Measurements from ENCODE around the gene OR13C4.
"Not testable (repeated sequence)": the region's sequence is repeated elsewhere in the genome, so short reads cannot be mapped to it uniquely, and the experiment has no call there.

The OR13C4 gene

DNA sequence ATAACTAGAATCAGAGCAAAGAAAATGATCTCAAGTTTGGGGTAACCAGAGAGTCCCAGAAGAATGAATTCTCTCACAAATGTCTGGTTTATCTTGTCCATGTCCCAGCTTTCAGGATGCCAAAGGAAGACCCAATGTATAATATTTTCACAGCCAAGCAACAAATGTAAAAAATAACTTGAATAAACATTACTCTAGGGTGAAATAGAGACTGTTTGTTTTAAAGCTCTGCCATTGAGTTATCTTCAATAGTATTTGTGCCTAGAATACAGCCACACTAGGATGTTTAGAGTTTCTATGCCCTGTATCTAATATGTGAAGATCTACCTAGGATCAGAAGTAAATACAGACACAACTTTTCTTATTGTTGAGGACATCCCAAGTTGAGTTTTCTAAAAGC is at the start of gene OR13C4:
TSS of gene OR13C4 (minus strand) at position 101 of the 400 bp plus-strand sequence. CDS start at position 101, 0 bp downstream.
- DNase-seq (ENCODE audit: low read depth in 2 of 2), result no peak

DNA sequence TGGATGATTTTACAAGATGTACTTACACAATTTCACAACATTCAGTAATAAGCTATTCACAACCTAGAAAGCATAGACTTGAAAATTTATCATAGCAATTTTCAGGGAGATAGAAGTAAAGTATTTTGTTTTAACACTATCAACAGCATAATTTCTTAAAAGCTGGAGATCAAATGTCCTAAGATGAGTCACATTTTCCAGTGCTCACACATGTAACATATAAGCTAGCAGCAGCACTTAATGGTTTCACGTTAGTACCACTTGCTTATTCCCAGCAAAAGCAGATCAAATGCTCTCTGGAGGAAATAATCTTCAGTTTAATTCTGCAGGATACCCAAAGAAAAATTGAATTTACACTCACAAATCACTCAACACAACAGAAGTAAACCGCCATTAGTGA is 48.4 kb upstream of the OR13C4 start:
- DNase-seq (ENCODE audit: low read depth in 2 of 2), result no peak

DNA sequence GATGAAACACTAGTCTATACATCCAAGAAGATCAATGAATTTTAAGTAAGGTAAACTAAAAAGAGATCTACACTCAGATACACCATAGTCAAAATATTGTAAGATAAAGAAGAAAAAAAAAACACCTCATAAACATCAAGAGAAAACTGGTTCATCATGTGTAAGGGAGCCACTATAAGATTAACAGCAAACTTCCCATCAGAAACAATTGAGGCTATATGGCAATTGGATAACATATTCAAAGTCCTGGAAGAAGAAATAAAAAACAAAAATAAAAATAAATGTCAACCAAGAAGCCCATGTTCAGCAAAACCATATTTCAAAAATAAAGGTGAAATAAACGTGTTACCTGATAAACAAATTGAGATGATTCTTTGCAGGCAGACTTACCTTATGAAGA is 45.6 kb upstream of the OR13C4 start:
- no peak for DNase-seq (ENCODE audit: low read depth in 2 of 2)

DNA sequence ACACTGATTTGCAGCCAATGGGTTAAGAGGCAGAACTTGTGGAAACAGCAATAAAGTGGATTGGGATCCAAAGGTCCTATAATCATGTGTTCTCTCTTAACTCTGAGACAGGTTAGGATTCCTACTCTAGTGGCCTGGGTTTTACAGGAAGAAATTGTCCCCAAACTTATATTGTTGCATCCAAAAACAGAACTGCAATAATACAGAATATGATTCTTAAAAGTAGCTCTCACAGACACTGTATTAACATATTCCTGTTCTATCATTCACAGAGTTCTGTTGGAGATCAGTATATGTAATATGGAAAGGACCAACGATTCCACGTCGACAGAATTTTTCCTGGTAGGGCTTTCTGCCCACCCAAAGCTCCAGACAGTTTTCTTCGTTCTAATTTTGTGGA is 41.9 kb upstream of the OR13C4 start, which contains the start of gene OR13C8:
TSS of gene OR13C8 (plus strand) at position 301 of the 400 bp plus-strand sequence. CDS start at position 301, 0 bp downstream.
- DNase-seq (ENCODE audit: low read depth in 2 of 2), result no peak

DNA sequence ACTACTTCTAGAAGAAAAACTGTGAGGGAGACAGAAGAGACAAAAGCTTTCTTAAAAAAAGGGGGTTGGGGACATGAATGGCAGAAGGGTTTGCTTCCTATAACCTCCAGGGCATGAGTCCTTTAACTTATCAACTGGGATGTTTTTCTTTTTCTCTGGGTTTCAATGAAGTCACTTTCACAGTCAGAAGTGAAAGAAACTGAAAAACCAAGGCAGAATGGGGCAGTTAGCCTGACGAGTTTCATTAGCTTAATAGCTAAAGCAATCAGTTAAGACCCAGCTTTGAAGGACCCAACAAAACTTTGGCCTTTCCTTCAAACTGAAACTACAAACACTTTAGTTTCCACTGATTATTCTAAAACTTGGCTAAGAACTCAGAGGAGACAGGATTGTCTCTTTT is 37.3 kb upstream of the OR13C4 start:
- no peak for DNase-seq (ENCODE audit: low read depth in 2 of 2)

DNA sequence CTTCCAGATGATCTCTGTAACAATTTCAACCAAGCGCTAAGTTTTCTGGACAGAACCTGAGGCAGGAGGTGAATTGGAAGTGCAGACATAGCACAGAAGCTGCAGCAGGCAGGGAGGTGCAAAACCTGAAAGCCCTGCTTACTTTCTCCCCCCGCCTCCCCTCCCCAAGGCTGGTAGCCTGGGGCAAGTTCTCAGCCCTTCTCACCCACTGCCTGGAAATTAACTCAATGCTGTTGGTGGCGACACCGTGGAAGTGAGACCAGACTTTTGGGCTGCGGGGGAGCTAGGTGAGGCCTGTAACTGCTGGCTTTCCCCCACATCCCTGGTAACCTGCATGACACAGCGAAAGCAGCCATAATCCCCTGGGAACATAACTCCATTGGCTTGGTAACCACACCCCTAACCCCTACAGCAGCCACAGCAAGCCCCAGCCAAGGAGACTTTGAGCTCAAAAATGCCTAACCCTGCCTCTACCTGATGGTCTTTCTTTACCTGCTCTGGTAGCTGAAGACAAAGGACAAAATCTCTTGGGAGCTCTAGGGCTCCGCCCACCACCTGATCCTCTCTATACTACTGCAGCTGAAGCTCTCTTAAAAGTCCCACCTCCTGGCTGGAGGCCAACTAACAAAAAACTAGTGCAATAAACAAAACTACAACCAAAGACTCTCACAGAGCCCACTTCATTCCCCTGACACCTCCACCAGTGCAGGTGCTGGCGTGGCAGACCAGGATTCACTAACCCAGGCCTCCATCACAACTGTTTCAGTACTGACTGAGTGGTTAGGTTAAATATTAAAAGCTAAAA is 30.0 kb upstream of the OR13C4 start:
- DNase-seq (ENCODE audit: low read depth in 2 of 2), result no peak

GRCh38 chr9:104555521-104555920 is 28.5 kb upstream of the OR13C4 start:
- DNase-seq (ENCODE audit: low read depth in 2 of 2), result no peak

DNA sequence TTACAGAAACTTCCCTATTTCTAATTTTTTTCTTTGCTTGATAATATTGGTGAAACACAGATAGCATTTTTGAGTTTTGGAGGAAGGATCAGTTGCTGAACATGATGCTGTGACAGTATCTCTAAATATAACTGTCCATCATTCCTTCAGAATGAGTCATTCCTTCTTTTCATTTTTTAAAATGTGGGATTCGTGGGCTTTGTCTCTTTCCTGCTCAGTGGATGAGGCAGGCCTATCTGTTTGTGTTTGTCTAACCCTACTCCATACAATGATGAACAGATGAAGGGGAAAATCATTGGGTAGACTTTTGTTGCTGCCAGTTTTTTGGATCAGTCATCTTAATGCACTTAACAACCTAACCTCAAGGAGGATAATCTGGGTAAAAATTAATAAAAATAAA is 26.3 kb upstream of the OR13C4 start:
- no peak for DNase-seq (ENCODE audit: low read depth in 2 of 2)

DNA sequence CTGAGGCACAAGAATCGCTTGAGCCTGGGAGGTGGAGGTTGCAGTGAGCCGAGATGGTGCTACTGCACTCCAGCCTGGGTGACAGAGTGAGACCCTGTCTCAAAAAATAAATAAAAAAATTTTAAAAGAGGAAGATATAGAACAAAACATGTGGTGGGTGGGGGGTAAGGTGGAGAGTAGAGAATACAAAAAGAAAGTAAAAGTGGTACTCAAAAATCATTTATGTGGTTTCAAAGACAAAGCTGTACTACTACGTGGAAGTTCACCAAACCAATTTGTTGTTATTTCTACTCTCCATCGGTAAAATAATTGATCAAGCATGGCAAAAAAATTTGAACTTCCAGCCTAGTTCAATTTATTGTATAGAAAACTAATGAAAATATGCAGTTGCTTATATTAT is 17.6 kb upstream of the OR13C4 start:
- DNase-seq (ENCODE audit: low read depth in 2 of 2), result no peak

DNA sequence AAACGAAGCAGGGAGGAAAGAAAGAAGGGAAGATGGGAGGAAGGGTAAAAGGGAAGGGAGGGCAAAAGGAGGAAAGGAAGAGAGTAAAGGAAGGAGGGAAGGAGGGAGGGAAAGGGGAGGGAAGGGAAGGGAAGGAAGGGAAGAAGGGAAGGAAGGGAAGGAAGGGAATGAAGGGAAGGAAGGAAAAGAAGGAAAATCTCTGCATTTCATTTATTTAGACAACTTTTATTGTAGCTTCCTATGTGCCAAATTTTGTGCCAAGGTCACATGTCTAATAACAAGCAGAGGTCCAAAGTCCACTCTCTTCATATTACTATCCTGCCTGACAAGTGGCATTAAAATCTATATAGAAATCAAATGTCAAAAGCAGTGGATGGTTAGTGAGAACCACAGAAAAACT is 12.3 kb upstream of the OR13C4 start:
- DNase-seq (ENCODE audit: low read depth in 2 of 2), result no peak

DNA sequence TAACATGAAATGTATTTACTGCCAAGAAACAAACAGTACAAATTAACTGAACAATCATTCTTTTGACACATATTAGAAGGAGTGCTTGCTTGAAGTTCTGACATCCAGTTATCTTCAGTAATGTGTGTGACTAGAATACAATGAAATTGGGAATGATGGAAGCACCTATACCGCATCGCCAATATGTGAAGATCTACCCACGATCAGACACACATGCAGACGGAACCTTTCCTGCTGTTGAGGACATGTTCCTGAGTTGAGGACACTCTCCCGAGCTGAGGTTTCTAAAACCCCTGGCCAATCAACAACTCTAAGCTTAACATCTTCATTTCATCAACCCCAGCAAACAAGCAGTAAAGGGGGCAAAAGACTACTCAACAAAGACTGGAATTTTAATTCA is 9.7 kb upstream of the OR13C4 start, which contains the start of gene OR13C3:
TSS of gene OR13C3 (minus strand) at position 101 of the 400 bp plus-strand sequence. CDS start 133 bp downstream, outside the sequence.
- no peak for DNase-seq (ENCODE audit: low read depth in 2 of 2)

GRCh38 chr9:104520241-104520640 is 6.8 kb downstream of the OR13C4 start:
- DNase-seq (ENCODE audit: low read depth in 2 of 2), result not testable (repeated sequence)

DNA sequence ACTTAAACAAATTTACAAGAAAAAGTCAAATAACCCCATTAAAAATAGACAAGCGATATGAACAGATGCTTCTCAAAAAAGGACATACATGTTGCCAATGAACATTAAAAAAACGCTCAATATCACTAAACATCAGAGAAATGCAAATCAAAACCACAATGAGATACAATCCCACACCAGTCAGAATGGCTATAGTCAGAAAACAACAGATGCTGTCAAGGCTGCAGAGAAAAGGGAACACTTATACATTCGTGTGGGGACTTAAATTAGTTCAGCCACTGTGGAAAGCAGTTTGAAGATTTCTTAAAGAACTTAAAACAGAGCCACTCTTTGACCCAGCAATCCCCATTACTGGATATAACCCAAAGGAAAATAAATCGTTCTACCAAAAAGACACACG is 12.1 kb downstream of the OR13C4 start:
- no peak for DNase-seq (ENCODE audit: low read depth in 2 of 2)

DNA sequence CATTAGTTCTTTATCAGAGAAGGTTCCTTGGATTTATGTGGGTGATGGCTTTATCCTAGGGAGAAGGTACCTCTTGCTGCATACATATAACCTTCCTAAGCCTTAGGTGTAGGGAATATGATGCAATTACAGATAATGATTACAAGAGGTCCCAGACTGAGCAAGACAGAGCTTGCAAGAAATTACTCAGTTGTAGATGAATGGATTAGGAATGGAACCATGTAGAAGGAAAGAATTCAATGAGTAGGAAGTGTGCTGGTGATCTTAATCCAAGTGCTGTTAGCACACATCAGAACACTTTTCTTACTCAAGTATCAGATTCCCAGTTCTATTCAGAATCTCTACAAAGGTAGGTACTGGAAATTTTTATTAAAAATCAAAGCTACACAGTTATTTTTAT is 20.4 kb downstream of the OR13C4 start:
- DNase-seq (ENCODE audit: low read depth in 2 of 2), result no peak

GRCh38 chr9:104503963-104504362 is 23.0 kb downstream of the OR13C4 start, which contains the start of gene OR13F1:
TSS of gene OR13F1 (plus strand) at chr9:104504263. CDS start at chr9:104504263, 0 bp downstream.
- DNase-seq (ENCODE audit: low read depth in 2 of 2), result no peak

DNA sequence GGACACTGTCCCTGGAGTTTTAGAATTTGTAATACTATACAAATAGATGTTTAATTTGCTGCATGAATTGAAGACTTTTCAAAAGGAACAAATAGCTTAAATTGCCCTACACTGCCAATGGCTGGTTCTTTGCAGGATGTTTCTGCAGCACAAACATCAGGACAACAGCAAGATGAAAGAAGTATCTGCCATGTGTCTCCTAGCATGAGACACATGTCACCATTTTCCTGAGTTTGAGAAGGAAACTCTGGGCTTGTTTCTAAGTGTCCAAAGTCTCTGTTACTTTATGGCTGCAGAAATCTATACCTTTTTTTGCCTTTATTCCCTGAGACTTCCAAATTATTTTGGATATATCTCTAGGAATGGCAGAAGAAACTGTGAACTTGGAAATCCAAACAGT is 23.6 kb downstream of the OR13C4 start:
- DNase-seq (ENCODE audit: low read depth in 2 of 2), result no peak

GRCh38 chr9:104494808-104495207 is 32.2 kb downstream of the OR13C4 start:
- no peak for DNase-seq (ENCODE audit: low read depth in 2 of 2)

DNA sequence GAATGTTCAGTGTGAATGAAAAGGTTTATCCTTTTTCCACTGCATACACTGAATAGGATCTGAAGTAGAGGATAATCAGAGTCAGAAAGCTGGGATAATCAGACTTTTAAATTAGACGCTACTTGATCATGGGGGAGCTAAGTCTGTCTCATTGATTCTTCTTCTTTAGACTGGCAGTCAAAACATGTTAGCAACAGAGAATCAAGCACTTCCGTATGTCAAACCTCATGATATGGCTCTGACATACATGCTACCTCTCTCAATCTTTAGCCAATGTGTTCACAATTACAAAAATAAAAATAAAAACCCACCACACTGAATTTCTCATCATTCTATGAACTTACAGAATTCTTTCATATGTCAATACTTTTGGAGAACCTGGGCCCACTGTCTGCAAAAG is 42.0 kb downstream of the OR13C4 start:
- no peak for DNase-seq (ENCODE audit: low read depth in 2 of 2)

DNA sequence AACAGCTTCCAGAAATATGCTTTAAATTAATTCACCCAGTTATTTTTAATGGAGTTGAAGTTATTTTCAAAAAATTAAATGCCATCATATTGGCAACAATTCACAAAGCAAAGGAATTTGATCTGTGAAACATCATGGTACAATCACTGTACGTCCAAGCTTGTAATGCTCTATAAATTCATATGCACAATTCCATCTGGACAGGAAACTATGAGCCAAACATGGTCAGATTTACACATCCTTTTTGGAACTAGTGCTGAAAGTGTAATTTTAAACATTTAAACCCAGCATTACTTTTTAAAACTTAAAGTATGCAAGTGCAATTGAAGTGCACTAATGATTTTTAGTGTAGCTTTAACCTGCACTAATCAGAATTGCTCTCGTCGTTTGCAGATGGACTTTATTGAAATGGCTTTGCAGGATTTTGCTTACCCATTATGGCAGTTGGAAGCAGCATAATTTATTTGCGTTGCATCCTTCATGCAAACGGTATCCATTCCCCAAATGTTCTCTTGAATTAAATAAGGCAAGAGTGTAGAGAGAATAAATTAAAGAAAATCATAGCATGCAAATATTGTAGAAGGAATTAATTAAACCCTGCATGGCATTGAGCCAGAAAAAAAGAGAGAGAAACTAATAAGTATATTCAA is 44.0 kb downstream of the OR13C4 start:
- no peak for DNase-seq (ENCODE audit: low read depth in 2 of 2)
